ENCODE measurements around the gene CITED2.
A peak's percentile ranks its signal among the peaks of the same experiment; 100 is the strongest.

CITED2 gene

DNA sequence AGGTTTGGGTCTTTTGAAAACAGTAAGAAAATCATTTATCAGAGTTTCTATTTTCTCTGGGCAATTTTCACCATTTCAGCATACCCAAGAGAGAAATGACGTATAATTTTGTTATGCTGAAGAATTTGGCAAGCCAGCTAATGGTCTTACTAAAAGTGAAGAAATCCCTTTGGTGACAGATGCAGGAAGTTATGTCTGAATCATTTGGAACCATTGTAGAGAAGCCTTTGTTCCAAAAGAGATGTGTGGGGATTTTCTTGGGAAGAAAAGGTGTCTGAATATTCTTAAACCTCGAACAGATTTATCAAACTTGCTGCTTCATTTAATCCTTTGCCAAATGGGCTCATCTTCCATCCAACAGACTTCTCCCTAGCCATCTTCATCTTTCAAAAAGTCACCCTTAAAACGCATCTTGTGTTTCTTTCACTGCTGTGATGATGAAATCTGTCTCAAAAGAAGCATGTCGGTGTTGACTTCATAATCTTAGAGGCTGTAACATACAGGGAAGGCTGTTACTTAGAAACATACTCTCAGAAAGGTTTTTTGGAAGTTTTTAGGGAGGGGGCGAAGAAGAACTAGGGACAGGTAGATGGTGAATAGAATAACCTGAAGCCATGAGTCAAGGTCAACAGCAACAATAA is 39.5 kb downstream of the CITED2 start:
- no peak for DNase-seq

DNA sequence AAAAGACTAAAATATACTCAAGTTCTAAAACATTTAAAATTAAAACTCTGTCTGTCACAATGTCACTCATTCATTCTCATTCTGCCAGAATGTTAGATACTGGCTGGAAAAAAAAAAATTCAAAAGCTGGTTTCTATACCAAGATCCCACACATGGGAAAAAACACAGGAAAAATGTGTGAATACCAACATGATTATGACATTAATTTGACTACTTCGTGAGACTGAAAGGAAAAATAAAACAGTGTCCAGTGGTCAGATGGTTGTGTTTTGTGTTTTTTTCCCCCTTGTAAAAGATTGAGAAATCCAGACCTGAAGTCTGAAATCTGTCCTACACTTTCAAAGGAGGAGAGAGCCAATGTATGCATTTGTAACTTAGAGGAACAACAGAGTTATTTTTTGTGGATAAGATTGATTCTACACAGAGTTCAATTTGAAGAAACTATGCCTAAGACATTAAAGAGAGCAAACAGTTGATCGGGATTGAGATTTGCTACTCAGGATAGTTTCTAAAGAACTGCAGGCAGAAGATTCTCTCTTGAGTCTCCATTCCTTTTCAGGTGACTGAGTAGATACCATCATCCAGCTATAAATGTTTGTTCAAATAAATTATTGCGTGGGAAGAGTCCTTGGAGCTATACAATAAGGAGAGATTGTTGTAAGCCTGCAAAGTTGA is 43.5 kb downstream of the CITED2 start:
- DNase-seq, result no peak

DNA sequence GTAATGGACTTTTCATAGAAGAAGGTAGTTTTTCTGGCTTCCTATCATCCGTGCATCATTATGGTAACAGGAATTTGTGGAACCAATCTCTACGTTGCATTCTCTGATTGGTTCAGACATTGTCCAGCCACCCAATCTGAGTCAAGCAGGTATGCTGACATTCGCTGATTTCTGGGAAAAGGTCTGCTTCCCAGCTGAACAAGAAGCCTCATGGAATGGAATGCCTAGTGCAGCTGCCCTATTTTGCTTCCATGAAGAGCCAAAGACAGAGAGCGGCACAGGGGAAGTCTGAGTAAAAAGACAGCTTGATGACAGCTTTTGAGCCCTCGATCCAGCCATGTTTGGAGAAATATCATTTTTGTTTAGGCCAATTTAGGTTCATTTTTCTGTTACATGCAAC is 44.1 kb downstream of the CITED2 start:
- DNase-seq, result no peak

DNA sequence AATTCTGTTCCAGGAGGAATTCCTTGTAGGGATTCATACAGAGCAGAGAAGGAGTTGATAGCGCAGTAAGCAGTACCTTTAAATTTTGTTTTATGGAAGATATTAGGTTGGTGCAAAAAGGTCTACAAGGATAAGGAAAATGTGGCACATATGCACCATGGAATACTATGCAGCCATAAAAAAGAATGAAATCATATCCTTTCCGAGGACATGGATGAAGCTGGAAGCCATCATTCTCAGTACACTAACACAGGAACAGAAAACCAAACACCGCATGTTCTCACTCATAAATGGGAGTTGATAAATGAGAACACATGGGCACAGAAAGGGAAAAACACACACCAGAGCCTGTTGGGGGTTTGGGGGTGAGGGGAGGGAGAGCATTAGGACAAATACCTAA is 45.2 kb downstream of the CITED2 start:
- DNase-seq, result no peak

DNA sequence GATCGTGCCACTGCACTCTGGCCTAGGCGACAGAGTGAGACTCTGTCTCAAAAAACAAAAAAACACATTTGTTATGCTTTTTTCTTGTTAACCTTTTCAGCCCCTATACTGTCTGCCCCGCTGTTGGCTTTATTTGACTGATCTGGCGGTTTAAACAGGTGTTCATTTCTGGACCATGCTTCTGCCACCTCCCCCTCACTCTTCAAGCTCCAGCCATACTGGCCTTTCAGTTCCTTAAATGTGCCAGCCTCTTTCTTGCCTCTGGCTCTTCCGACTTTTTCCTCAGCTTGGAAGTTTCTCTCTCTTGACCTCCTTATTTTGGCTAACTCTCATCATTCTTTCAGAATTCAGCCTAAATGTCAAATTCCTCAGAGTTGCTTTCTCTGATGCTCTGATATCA is 47.4 kb downstream of the CITED2 start:
- no peak for DNase-seq

DNA sequence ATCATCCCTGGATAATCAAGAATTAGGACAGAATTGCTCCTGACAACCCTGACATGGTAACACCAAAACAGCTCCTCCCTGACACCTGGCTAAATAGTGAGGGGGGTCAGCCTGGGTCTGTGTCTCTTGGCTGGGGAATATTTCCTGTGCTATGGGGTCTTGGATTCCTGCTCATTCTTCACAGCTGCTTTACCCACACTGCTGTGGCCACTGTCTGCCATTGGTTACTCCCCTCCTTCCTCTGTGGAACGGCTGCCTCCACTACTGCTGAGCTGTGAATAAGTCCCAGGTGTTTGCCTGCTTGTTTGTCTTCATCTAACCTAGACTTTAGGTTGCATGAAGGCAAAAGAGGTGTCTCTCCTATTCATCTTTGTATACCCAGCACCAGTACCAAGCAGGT is 48.8 kb downstream of the CITED2 start:
- DNase-seq, result no peak

DNA sequence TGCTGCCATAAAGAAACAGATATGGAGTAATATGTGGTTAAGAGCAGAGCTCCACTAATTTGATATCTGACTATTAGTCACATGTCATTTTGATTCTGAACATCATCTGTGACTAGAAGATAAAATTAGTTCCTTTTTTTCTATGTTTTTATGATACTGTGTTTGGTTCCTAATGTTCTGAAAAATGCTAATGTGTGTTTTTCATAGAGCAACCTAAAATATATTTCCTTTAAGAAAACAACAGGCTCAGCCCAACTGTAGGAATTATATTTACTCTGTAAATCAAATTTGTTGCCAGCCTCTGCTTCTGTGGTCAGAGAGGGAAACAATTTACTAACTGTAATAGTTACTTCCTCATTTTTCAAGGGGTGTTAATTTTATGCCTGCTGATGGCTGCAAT is 49.3 kb downstream of the CITED2 start:
- no peak for DNase-seq

DNA sequence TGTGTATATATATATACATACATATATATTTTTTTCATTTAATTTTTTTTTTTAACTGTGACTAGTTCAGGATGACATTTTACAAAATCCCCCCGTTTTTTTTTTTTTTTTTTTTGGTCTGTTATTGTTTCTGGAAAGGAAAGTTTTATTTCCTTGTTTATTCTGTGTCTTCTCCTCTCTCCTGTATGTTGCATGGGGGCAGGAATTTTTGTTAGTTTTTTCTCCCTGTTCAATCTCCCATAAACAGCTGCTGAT is 50.2 kb downstream of the CITED2 start:
- DNase-seq, result no peak

DNA sequence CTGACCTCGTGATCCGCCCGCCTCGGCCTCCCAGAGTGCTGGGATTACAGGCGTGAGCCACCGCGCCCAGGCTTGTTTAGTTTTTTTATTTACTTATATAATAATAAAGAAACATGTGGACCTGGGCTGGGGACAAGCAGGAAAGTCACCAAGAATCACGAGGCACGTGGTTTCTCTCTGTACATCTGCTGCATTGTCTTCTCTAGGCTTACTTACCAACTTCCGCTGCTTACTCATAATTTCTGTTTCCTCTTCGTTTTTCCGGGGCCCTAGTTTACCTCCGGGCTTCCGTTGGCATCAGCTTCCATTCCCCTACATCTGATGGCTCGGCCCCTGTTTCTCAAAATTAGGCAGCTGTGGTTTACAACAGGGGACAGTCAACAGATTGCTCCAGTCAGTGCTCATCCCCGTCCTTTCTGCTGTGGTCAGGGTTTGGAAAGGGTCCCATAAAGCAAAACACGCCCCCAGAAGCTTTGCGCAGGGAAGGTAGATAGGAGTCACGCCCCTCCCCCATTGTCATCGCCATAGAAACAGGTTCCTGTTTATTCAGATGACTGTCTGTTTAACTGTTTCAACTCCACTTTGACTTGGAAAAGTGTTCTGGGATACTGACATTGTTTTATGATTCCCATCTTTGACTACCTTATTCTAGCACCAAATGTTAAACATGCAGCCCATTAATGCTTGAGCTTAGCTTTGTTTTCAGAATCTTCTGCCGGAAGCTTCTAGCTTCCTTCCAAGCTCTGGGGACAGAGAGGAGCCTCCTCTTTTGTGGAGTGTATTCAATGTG is 50.7 kb downstream of the CITED2 start:
- peak in 30 of 56 donors; percentile 1 to 56 (median 20) for DNase-seq
